ENCODE results near the gene UROC1.

Gene UROC1

DNA sequence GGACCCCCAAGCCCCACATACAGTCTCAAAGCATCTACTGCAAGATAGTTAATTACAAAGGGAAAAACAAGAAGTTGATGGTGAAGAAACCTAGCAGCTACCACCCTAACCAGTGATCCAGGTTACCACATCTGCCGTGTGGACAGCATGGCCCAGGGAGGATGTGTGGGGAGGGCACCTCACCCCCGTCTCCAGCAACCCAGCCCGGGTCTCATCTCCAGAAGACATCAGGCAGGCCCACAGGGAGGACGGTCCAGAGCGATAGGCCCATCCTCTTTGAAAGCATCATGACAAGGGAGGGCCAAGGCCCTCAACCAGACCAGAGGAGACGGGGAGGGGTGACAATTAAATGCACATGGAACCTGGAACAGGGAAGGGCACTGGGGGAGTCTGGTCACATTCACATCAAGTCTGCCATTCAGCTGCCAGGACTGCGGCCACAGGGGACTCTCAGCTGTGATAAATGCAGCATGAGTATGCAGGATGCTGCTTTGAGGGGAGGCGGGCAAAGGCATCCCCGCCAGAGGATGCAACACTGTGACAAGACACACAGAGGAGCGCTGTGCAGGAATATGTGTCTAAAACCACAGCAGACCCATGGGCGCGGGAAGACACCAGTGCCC is 60.7 kb downstream of the UROC1 start:
- no peak for DNase-seq

DNA sequence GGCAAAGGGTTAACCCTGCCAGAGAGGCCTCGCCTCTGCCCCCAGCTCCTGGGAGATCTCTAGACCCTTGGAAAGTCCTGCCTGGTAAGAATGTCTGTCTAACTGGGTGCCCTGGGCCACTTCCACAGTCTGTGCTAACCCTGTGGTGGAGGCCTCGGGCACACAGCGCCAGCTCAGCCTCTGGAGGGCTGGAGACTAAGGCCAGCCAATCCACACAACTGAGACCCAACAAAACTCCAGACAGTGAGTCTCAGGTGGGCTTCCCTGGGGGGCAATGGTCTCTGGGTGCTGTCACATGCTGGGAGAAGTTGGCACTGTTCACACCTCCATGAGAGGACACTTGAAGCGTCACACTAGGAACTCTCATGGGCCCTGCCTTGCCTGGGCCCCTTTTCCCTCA is 61.4 kb downstream of the UROC1 start:
- no peak for DNase-seq

DNA sequence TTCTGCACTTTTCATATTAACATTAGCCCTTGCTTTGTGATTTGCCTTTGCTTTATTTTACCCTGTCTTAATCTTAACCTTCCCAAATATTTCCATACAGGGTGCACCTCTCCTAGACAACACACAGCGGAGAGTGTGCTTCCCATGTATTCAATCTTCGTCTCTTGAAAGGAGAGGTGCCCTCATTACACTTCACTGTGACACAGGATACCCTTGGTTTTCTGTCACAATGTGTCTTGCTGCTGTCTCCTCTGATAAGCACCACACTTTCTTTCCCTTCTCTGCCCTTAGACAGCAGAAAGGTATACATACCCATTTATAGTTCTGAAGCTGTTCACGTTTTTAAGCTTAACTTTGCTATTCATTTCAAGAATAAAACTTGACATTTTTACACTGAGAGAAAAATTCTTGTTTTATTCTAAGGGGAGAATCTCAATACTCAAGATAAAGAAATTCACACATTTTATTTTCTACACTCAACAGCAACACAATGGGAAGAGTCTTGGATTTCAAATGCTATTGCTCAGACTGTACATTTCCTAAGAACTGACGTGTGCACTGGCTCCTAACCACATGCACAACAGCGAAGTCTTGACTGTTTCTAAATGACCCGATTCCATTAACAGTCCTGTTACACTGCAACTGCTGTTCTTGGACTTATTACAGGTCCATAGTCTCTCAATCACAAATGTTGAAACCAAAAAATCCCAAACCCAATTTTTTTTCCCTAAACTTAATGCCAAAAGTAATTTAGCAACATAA is 63.0 kb downstream of the UROC1 start:
- no peak for DNase-seq

DNA sequence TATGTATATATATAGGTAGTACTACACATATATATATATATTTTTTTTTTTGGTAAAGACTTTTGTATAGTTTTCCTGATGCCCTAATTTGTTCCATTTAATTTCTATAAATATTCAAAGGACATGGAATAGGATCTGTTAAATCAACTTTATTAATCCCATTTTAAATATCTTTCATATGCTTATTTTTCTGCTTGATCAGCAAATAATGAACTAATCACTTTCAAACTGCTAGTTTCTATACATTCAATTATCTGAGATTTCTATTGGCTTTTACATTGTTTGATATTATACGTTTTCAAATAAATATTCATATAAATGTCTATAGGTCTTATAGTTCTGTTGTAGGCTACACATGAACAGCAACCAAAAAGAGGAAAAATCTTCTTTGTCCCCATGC is 63.5 kb downstream of the UROC1 start:
- DNase-seq: no peak

DNA sequence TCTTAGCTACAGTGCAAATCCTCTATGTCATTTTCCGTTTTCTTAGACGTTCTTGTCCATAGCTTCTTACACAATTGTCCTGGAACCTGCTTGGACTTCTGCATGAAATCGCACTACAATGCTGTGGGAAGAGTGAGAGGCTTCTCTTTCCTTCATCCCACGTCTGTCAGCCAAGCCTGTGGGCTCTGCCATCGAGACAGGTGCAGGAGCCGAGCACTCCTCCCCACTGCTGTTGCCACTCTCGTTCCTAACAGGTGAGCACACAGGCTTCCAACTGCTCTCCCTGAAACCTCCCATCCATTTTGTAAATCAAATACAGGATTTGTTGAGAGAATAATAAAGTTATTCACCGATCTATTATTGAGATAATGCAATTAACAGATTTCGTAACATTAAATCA is 65.4 kb downstream of the UROC1 start:
- no peak for DNase-seq

DNA sequence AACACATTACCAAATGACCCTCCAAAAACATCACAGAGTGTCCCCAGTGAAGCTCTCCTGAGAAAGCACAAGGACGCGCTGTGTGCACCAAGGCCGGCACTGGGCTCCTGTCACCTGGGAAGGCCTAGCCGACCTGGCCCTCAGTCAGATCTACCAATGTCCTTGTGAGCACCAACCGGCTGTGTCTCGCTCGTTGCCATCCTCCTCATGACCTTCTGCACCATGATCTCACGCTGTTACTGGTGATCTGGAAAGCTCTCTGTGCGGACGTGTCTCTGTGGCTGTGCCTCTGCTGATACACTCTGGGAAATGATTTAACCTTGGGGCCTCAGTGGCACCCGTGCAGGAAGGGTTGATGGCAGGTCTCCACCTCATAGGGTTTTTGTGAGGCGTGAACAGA is 66.1 kb downstream of the UROC1 start:
- no peak for DNase-seq

DNA sequence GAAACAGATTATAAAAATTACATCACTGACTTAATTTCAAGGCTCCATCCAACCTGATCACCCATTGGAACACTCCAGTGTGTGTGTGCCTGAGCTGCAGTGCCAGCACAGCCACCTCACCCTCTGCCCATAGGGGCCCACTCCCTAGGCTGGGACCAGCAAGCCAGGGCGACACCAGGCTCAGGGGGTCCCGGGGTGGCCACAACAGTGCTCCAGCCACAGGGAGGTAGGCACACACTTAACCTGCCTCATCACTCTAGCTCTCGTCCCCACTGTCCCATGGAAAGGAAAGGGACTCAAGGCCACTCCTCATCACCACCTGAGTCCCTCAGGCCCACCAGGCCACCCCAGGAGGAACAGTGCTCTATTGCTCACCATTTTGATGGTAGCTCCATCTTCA is 66.8 kb downstream of the UROC1 start:
- DNase-seq: no peak

DNA sequence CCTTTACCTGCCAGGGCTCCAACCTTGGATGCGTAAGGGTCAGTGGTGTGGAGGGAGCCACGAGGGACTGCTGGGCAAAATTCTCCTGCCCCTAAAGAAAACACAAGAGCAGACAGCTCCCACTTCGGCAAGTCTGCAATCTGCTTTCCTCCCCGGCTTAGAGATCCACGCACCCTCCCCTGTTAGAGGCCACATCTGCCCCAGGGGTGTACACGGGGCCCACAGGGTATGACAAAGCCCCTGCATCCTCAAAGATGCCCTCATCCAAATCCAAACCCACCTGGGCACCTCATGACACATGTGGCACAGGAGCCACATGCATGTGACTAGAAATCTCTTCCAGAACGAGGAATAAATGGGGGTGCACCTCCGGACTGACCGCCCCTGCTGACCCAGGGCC is 67.4 kb downstream of the UROC1 start:
- DNase-seq: no peak

DNA sequence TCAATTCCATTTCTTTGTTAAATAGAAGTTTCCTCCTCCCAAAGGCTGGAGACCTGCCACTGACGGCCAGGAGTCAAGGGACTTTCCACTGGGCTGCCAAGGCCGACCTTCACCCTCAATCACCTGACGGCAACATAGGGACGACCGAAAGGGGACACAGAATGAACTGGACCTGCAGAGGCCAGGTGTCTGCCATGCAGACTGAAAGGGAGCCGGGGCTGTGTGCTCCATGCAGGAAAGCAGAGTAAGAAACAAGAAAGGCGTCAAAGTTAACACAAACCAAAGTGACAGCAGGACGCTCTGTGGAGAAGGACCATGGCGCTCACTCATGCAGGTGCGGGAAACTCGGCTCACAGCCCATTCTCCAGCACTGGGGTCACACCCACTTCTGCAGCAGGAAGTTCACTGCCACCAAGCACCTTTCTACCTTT is 67.9 kb downstream of the UROC1 start:
- DNase-seq: no peak

DNA sequence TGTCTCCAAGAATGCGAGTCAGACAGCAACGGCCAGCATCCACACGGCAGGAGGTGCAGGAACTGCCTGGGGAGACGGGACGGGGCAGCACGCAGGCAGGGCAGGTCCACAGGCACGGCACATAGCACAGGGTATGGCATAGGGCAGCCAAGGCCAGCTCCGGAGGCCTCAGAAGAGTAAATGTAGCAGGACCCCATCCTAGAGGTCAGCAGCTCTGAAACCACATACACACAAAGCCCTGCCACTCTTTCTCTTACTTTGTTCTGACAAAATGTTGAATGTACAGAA is 68.7 kb downstream of the UROC1 start:
- no peak for DNase-seq

DNA sequence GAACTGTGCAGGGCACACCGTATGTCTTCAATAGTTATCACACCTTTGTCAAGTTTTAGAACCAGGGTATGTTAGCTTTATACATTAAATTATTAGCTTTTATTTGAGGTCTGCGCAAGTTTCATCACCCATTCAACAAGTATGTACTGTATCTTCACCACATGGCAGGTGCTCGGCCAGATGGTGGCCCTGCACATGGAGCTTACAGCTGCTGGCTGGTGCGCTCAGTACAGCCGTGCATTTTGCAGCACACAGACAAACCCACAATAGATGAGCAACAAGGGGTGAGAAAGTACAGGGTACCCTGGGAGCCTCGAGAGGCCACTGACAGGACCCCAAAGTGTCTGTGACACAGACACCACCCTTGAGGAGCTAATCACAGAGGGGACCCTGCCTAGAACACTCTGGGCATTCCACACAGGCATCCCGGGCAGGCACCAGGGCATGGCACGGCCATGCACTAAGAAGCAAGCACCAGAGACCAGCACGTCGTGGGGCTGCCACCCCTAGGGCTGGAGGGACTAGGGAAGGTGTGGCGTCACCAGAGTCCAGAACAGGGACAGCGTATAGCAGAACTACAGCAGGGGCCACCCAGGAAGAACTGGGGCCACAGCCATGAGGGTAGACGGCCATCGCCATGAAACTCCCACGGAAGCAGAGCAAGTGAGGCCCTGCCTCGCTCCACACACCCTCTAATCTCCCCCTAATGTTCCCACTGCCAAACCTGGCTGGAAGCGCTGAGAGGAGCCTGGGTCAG is 69.3 kb downstream of the UROC1 start:
- no peak for DNase-seq

DNA sequence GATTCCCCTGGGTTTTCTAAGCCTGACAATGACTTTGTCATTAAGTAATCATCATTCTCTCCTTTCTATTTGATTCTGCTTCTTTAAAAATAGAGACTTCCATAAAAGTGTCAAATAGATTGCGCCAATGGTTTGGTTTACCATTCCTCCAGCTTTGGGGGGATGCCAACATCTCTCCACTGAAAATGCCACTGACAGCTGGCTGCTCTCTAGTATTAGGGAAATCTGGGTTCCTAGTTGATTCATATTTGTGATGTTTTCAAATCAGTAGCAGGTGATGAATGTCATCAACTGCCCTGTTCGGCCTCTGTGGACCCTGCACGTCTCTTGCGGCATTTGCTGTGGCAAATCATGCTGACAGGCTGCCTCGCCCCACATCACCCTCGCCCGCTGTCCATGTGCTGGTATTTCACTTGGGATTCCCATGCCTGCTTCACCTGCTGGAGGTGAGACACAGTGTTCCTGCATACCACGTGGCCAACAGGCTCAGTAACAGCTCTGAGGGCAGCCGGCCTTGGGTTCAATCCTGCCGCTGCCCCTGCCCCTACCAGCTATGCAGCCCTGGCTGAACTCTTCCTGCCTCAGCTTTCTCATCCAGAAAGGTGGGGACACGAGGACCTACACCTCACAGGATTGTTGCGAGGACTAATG is 70.0 kb downstream of the UROC1 start:
- DNase-seq: no peak

DNA sequence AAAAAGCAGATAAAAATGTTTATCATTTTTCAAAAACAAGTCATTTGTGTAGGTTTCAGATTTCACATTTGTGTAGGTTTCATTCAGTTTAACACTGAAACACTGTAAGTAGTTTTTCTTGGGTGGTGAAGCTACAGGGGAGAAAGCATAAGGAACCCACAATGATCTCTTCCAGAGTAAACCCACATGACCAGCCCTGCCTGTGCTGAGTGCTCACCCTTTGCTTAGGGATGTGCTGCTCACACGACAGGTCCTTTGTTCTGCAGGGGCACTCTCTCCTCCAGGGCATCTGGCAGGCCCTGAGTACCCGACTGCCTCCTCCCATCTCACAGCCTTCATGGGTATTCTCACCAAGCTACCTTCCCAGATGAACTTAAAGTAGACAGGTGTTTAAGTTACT is 70.8 kb downstream of the UROC1 start:
- DNase-seq: no peak

DNA sequence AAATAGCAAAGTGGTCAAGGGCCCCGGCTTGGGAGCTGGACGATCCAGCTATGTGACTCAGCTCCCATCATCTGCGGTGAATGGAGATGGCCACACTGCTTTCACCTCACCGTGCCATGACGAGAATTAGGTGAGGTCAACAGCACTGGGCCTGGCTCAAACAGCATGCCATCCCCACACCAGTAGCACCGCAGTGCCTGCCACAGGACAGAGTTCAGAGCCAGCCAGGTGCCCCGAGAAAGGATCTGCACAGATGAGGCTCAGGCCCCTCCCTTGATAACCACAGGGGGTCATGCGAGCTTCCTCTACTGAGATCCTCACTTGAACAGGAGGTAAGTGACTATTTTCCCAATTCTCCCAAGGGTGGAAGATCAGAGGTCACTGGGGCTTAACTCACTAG is 71.3 kb downstream of the UROC1 start:
- no peak for DNase-seq

DNA sequence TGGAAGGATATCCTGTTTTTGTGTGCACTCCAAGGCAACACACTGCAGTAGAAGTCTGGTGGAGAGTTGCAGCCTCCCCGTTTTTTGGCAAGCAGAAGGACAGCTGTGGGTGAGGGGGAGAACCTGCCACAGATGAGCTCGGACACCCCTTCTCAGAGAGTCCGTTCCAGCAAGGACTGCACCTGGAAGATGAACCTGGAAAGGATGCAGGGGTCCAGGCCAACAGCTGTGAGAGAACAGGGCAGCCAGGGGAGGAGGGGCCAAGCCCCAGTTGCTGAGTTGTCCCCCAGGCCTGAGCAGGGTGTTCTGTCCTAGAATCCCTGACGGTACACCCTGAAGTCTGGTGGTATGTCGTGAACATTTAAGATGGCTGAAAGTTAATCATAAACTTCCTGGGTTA is 72.1 kb downstream of the UROC1 start:
- no peak for DNase-seq

DNA sequence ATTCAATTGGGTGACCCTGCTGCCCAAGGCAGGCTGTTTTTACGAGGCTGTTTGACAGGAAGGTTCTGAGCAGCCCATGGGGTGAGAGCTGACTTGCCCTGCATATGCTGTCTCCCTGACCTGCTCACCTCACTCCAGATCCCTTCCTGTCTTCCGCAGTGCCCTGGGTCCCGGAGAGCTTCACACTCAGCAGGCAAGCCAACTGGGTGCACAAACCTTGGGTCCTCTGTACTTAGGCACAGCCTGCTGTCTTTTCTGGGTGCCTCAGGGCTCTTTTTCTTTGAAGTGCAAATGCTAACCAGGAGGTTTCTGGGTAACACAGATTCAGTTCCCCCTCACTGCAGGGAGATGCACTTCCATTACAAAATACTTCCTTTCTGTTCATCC is 74.7 kb downstream of the UROC1 start:
- no peak for DNase-seq

DNA sequence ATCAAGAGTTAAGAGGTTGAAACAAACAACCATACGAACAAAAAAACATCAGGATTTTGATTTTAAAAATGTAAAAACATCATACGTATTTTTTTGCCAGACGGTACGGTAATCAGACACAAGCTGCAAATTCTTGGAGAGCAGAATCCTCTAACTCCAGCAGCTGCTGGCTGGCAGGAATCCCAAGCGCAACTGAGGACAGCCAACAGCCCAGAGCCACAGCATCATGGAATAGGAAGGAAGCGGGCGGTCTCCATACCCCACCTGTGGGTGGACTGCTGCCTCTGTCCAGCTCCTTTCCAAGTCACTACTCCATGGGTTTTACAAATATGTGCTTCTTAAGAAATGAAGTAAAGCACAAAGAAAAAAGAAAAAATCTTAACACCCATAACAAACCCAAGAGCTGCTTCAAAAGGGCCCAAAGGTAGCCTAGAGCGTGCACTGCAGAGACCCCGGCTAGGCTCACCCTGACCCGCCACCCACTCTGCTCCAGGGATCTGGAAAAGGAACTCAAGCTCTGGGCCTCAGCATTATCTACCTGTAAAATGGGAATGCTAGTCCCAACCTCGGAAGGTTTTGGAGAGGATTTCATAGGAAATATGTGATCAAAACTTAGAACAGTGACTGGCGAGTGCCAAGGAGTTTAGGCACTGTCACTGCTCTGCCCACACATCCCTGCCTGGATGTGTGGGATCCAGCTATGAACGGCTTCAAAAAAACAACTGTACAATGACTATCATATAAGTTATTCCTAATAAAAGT is 75.3 kb downstream of the UROC1 start:
- no peak for DNase-seq

DNA sequence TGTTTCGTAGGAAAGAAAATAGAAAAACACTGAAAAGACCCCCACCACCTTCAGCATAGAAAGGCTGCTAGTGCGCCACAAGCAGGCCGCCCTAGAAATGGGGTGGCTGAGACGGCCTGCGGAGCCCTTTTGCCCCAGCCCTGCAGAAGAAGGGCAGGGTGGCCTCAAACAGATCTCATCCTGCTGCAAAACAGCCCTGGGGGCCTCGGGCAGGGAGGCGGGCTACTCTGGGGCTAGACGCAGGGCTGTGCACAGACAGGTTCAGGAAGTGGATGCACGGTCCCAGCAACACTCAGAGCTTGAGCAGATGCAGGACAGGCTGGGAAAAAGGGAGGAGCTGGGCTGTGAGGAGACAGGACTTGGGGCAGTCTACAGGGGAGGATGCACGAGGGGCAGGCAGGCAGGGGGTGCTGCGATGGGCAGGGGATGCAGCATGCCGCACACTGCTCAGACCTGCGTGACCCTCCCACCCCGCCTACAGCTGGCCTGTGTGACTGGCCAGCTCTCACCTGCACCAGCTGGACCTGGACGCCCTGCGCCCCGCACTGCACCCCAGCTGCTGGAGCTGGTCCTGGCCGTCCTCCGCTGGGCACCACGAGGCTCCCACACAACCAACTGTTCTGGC is 76.2 kb downstream of the UROC1 start:
- DNase-seq: no peak

DNA sequence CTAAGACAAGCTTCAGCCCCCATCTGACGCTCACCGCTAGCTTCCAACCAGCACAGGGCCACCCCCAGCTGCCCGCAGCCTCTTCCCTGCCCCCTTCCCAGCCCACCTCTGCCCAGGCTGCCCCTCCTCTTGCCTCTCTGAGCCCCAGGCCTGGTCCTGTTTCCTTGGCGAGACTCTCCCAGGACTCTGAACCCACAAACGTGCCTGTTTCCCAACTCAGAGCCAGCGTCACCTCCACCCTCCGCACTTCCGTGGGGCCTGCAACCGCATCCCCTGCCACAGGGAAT is 76.9 kb downstream of the UROC1 start:
- no peak for DNase-seq

DNA sequence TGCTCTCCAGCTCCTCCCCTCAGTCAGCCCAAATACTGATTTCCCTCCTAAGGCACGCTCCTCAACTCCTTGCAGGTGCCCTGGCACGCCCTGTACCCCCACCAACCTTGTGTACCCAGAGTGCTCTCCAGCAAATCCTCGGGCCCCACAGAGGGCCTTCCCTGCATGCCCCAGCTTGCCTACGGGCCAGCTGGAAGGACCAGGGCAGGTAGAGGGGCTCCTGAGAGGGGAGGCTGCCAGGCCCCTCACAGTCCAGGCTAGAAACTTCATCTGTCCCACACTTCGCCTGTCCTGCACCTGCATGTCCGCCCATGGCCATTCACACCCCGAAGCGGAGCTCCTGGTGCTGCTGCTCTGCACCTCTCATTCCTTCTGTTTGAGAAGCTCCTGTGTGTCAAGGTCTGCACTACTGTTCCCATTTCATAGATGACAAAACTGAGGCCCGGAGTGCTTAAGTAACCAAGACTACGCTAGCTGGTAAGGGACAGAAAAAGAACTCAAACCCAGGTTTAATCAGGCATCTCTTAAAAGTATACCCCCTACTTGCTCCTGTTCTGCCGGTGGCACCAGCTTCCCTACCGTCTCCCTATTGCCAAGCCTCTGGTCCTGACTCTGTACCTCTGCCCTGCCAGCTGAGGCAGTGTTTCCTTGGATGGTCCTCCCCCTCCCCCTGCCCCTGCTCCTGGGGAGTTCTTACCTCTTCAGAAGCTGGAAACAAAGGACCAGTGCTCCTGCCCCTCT is 77.4 kb downstream of the UROC1 start:
- no peak for DNase-seq

DNA sequence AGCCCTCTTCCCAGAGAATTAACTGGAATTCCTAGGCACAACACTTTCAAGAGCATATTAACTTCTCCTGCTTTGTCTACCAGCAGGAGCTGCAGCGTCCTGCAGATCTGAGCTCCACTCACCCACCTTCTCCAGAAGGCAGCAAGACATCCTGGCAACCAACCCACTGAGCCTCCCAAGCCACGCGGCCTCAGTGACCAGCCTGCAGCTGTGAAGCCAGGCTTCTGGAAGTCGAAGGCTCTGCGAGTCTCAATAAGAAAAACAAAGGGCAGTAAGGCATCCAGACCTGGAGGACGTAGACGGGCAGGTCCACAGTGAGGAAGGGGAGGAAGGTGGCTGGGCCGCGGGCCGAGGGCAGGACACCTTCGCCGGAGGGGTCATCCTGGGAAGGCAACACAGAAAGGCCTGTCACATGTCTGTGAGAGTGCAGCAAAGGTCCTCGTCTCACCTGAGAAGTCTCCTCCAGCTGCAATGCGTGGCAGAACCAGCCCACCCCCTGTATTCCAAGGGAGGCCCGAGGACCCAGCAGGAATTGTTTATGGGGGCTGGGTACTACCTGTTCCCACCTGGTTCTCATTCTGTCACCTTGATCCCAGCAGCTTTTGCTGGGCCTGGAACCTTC is 78.1 kb downstream of the UROC1 start:
- no peak for DNase-seq

DNA sequence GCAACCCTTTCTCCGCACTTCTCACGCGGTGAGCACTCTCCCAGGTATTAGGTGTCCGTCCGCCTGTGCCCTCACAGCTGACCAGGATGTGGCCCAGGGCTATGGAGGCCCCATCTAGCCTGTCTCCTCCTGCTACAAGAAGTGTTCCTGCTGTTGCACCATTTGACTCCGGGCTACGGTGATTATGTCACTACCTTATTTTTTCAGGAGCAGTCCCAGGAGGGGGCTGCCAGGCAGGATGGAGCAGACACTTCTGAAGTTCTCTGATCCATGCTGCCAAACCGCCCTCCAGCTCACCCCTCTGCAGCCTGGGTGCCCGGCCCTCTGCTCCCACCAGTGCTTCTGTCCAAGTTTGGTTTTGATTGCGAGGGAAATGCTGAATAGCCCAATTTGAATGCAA is 78.8 kb downstream of the UROC1 start:
- DNase-seq: no peak

Data from effector CD8-positive, alpha-beta T cell (primary cell).